DOHH2 (cell line): ENCODE results near the gene PLCB4.

ENCODE experiments used
- CTCF ChIP-seq: fragments of 200-600 bp; sonication (generic); IDR thresholded peaks from one replicate; pipeline ENCODE4 v1.5.1; 2014; ENCODE audit warnings: antibody characterized with exemption, mild to moderate bottlenecking, low read depth, low read length; ENCODE audit not compliant: poor library complexity, severe bottlenecking
- EZH2phosphoT487 ChIP-seq: fragments of 200-600 bp; sonication (generic); IDR thresholded peaks from 2 replicates; pipeline ENCODE4 v1.6.1; 2017; ENCODE audit warnings: borderline replicate concordance, mild to moderate bottlenecking, antibody characterized with exemption, low read length, moderate library complexity, mixed read lengths

GRCh38 chr20:9457136-9457535 is 388.2 kb downstream of the PLCB4 start:
- TF ChIP-seq CTCF: no peak
- no peak for TF ChIP-seq EZH2phosphoT487
